Renal pelvis (tissue), 12 donors: Measurements from ENCODE around the gene DDX54. TPM values are rescaled to one million over a fixed set of nuclear protein-coding genes. Genes with fewer than 3 reads are reported as not detected.
A peak's percentile ranks its signal among the peaks of the same experiment; 100 is the strongest.

Experiments
- DNase-seq: peaks from one replicate; pipeline ENCODE4 v3.0.0-alpha.2; 2013
- long read RNA-seq, 16 experiments: transcript quantifications; one replicate each; lab custom pipeline, GENCODE V29; 2026
- polyA plus RNA-seq, 3 donors: library from polyadenylated mRNA; unstranded; fragments of 120-200 nt; gene quantifications; one replicate each; pipeline ENCODE4 v1.2.1, GENCODE V29; 2013; ENCODE audit not compliant: insufficient read length in 3 of 3

Gene DDX54, protein sequence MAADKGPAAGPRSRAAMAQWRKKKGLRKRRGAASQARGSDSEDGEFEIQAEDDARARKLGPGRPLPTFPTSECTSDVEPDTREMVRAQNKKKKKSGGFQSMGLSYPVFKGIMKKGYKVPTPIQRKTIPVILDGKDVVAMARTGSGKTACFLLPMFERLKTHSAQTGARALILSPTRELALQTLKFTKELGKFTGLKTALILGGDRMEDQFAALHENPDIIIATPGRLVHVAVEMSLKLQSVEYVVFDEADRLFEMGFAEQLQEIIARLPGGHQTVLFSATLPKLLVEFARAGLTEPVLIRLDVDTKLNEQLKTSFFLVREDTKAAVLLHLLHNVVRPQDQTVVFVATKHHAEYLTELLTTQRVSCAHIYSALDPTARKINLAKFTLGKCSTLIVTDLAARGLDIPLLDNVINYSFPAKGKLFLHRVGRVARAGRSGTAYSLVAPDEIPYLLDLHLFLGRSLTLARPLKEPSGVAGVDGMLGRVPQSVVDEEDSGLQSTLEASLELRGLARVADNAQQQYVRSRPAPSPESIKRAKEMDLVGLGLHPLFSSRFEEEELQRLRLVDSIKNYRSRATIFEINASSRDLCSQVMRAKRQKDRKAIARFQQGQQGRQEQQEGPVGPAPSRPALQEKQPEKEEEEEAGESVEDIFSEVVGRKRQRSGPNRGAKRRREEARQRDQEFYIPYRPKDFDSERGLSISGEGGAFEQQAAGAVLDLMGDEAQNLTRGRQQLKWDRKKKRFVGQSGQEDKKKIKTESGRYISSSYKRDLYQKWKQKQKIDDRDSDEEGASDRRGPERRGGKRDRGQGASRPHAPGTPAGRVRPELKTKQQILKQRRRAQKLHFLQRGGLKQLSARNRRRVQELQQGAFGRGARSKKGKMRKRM
- polyA plus RNA-seq, result 100 to 1,000 TPM in 1 of 3 donors, 10 to 100 TPM in 2; 71.7 to 106 (median 97.1) TPM
- long read RNA-seq, donor 1, full-length matches to known transcripts, result 9 of 9 reads
- long read RNA-seq, donor 1, partial matches to known transcripts, result 0 of 9 reads
- long read RNA-seq, donor 1, other reads (novel, unspliced or antisense), result 0 of 9 reads
- long read RNA-seq, donor 2, full-length matches to known transcripts, result 10 of 10 reads
- long read RNA-seq, donor 2, partial matches to known transcripts, result 0 of 10 reads
- long read RNA-seq, donor 2, other reads (novel, unspliced or antisense), result 0 of 10 reads
- long read RNA-seq, donor 3, full-length matches to known transcripts, result 10 of 18 reads
- long read RNA-seq, donor 3, partial matches to known transcripts, result 8 of 18 reads
- long read RNA-seq, donor 3, other reads (novel, unspliced or antisense), result 0 of 18 reads
- long read RNA-seq, donor 4, full-length matches to known transcripts, result 14 of 14 reads
- long read RNA-seq, donor 4, partial matches to known transcripts, result 0 of 14 reads
- long read RNA-seq, donor 4, other reads (novel, unspliced or antisense), result 0 of 14 reads
- long read RNA-seq, donor 5, full-length matches to known transcripts, result 2 of 7 reads
- long read RNA-seq, donor 5, partial matches to known transcripts, result 5 of 7 reads
- long read RNA-seq, donor 5, other reads (novel, unspliced or antisense), result 0 of 7 reads
- long read RNA-seq, donor 6, full-length matches to known transcripts, result 5 of 11 reads
- long read RNA-seq, donor 6, partial matches to known transcripts, result 6 of 11 reads
- long read RNA-seq, donor 6, other reads (novel, unspliced or antisense), result 0 of 11 reads
- long read RNA-seq, donor 7, full-length matches to known transcripts, result 15 of 33 reads
- long read RNA-seq, donor 7, partial matches to known transcripts, result 5 of 33 reads
- long read RNA-seq, donor 7, other reads (novel, unspliced or antisense), result 13 of 33 reads
- long read RNA-seq, donor 8, full-length matches to known transcripts, result 1 of 1 reads
- long read RNA-seq, donor 8, partial matches to known transcripts, result 0 of 1 reads
- long read RNA-seq, donor 8, other reads (novel, unspliced or antisense), result 0 of 1 reads
- long read RNA-seq, donor 9, full-length matches to known transcripts, result 14 of 14 reads
- long read RNA-seq, donor 9, partial matches to known transcripts, result 0 of 14 reads
- long read RNA-seq, donor 9, other reads (novel, unspliced or antisense), result 0 of 14 reads
- long read RNA-seq, donor 10, full-length matches to known transcripts, result 8 of 13 reads
- long read RNA-seq, donor 10, partial matches to known transcripts, result 5 of 13 reads
- long read RNA-seq, donor 10, other reads (novel, unspliced or antisense), result 0 of 13 reads
- long read RNA-seq, donor 11, full-length matches to known transcripts, result 6 of 6 reads
- long read RNA-seq, donor 11, partial matches to known transcripts, result 0 of 6 reads
- long read RNA-seq, donor 11, other reads (novel, unspliced or antisense), result 0 of 6 reads
- long read RNA-seq, donor 12, full-length matches to known transcripts, result 19 of 19 reads
- long read RNA-seq, donor 12, partial matches to known transcripts, result 0 of 19 reads
- long read RNA-seq, donor 12, other reads (novel, unspliced or antisense), result 0 of 19 reads
- long read RNA-seq, donor 13, full-length matches to known transcripts, result 3 of 8 reads
- long read RNA-seq, donor 13, partial matches to known transcripts, result 5 of 8 reads
- long read RNA-seq, donor 13, other reads (novel, unspliced or antisense), result 0 of 8 reads
- long read RNA-seq, donor 14, result 0 reads
- long read RNA-seq, donor 15, full-length matches to known transcripts, result 10 of 10 reads
- long read RNA-seq, donor 15, partial matches to known transcripts, result 0 of 10 reads
- long read RNA-seq, donor 15, other reads (novel, unspliced or antisense), result 0 of 10 reads
- long read RNA-seq, donor 16, full-length matches to known transcripts, result 12 of 18 reads
- long read RNA-seq, donor 16, partial matches to known transcripts, result 6 of 18 reads
- long read RNA-seq, donor 16, other reads (novel, unspliced or antisense), result 0 of 18 reads

GRCh38 chr12:113185180-113186032 lies at the start of gene DDX54, which contains the start of gene RITA1:
DDX54 (minus strand) TSS chr12:113185478; CDS start chr12:113185451, 27 bp downstream.
RITA1 (plus strand) TSS chr12:113185721; CDS start chr12:113186747, 1,026 bp downstream.
- peak; percentile 81 for DNase-seq

DNA sequence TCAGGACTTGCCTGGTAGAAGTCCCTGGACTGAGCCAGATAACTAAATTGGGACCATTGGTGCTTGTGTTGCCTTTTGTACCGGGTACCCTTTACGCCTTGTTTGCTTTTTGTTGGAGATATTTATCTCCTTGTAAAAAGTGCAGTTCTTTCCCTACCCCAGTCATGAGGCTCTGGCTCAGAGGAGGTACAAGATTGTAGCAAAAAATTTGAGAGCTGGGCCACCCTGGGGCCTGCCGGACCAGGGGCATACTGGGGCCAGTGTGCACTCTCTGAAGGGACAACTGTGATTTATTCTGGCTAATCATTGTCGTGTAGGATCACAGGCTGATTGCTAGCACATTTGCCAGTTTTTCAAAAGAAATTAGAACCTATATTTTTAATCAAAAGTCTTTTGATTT lies 49.2 kb upstream of the DDX54 start:
- DNase-seq, result no peak

GRCh38 chr12:113233967-113234366 lies 48.7 kb upstream of the DDX54 start:
- no peak for DNase-seq

DNA sequence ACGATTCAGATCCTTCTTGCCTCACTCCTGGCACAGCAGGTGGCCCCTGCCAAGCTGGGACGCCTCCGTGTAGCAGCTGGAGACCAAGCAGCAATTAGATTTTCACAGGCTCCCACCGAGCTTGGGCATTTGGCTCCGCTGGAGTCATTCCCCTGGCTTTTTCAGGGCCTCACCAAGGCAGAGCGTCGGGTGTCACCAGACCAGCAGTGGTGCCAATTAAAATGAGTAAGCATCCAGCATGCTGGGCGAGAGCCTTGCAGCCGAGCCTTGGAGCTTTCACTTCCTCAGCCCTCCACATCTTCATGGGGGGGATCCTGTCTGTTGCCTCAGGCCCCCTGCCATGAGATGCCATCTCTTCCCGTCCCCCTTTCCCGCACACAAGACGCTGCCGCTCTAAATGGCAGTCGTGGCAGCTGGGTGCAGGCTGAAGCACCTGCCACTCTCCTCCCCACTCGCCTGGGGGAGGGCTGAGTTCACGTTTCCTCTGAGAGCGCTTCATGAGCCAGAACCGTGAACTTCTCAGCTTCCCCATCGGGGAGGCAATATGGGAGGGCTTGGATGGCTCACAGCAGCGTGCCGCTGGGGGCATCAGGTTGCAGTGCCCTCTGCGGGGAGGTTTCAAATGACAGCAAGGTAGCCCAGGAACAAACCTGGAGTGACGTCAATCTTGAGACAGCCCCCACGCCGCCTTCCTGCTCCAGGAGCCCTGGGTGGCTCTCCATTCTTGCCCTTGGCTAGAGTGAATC lies 47.7 kb upstream of the DDX54 start:
- peak; percentile 93 for DNase-seq

GRCh38 chr12:113232089-113232839 lies 47.0 kb upstream of the DDX54 start:
- DNase-seq, result no peak

GRCh38 chr12:113231235-113232088 lies 46.2 kb upstream of the DDX54 start:
- no peak for DNase-seq

- no peak for DNase-seq
Observed at GRCh38 chr12:113230315-113231234, 45.3 kb upstream of the DDX54 start.

- no peak for DNase-seq
Observed at GRCh38 chr12:113228394-113229028, 43.2 kb upstream of the DDX54 start.

- DNase-seq, result no peak
Observed at GRCh38 chr12:113227686-113228391, 42.6 kb upstream of the DDX54 start.

- no peak for DNase-seq
Observed at GRCh38 chr12:113226696-113227568, 41.7 kb upstream of the DDX54 start.

- DNase-seq, result no peak
Observed at GRCh38 chr12:113224955-113225354, 39.7 kb upstream of the DDX54 start.
